ENCODE data around the gene PNMT. TPM values are rescaled to one million over a fixed set of nuclear protein-coding genes. Genes with fewer than 3 reads are reported as not detected.
A peak's percentile ranks its signal among the peaks of the same experiment; 100 is the strongest.

PNMT gene
- total and polyA plus RNA-seq, 2 experiments from 2014 or later: 1.9 to 2.5 TPM

GRCh38 chr17:39701012-39701783 lies 32.9 kb downstream of the PNMT start:
- peak; percentile 56 for DNase-seq (ENCODE audit: low spot score)
- 0 out of 2 replicates have a peak overlapping the region, but pooled peaks have one; percentile 56 for H3K27ac ChIP-seq (ENCODE audit: low read depth)
- peak overlapping the region; percentile 97 for H3K4me3 ChIP-seq
- H3K27me3 ChIP-seq (ENCODE audit: insufficient read depth): no peaks in the 10 kb centered on the region
- H3K4me1 Mint-ChIP-seq: peaks cover 71% of the 10 kb centered on the region
- peaks cover 3% of the 10 kb centered on the region; the same call in 1 of the 2 replicates for H3F3A ChIP-seq (replicated peaks; ENCODE audit: low read depth)
- peaks cover 26% of the 10 kb centered on the region for H4K20me1 ChIP-seq (replicated peaks; ENCODE audit: insufficient read depth)
- peak overlapping the region; percentile 75 for H3K4me2 ChIP-seq
- TF ChIP-seq CREB1 (CRISPR knock-in tag; IDR thresholded peaks at IDR 0.05; ENCODE audit: low read depth) (no peak), STAT1 (IDR thresholded peaks at IDR 0.05; ENCODE audit: unreplicated experiment) (no peak), CTCF (conservative IDR thresholded peaks at IDR 0.05; ENCODE audit: low read depth in 2 of 2) (no peak), REST (IDR thresholded peaks at IDR 0.05; ENCODE audit: unreplicated experiment) (no peak), ZNF331 (CRISPR knock-in tag; IDR thresholded peaks at IDR 0.05; ENCODE audit: low read depth) (no peak), ETS1 (IDR thresholded peaks at IDR 0.05) (no peak), EZH2phosphoT487 (IDR thresholded peaks at IDR 0.05; ENCODE audit: unreplicated experiment) (no peak), NANOG (IDR thresholded peaks at IDR 0.05; ENCODE audit: borderline replicate concordance) (no peak), ZNF462 (CRISPR knock-in tag; IDR thresholded peaks at IDR 0.05) (no peak), JUNB (IDR thresholded peaks at IDR 0.05; ENCODE audit: unreplicated experiment) (no peak), EZH2 (IDR thresholded peaks at IDR 0.05; ENCODE audit: low read depth, unreplicated experiment) (no peak), ZNF114 (CRISPR knock-in tag; IDR thresholded peaks at IDR 0.05) (no peak), POLR2AphosphoS5 (IDR thresholded peaks at IDR 0.05; ENCODE audit: low read depth) (no peak)
- H3K79me2 ChIP-seq (replicated peaks; ENCODE audit: insufficient read depth): peaks cover 87% of the 10 kb centered on the region
- ATAC-seq: no peak
- no peaks in the 10 kb centered on the region for H3K9me3 Mint-ChIP-seq
- H3K27me3 Mint-ChIP-seq (ENCODE audit: insufficient read depth, low read depth, poor library complexity): peaks cover 7% of the 10 kb centered on the region
- peak overlapping the region; percentile 61 for H3K27ac Mint-ChIP-seq
- peaks cover 22% of the 10 kb centered on the region for H3K36me3 Mint-ChIP-seq (ENCODE audit: low read depth)
- no peak overlapping the region for H2AFZ ChIP-seq
- H3K9me2 ChIP-seq (ENCODE audit: insufficient read depth): no peaks in the 10 kb centered on the region
- peaks cover 73% of the 10 kb centered on the region for H3K4me1 ChIP-seq (ENCODE audit: insufficient read depth)
- H3K4me3 Mint-ChIP-seq: peak overlapping the region; percentile 97
- no peaks in the 10 kb centered on the region for H3K36me3 ChIP-seq (ENCODE audit: insufficient read depth)
